ENCODE measurements around the gene ARFGAP3. TPM values are rescaled to one million over a fixed set of nuclear protein-coding genes. Genes with fewer than 3 reads are reported as not detected.

The ARFGAP3 gene
- polyA plus RNA-seq, 1 experiment, result 79.5 TPM

DNA sequence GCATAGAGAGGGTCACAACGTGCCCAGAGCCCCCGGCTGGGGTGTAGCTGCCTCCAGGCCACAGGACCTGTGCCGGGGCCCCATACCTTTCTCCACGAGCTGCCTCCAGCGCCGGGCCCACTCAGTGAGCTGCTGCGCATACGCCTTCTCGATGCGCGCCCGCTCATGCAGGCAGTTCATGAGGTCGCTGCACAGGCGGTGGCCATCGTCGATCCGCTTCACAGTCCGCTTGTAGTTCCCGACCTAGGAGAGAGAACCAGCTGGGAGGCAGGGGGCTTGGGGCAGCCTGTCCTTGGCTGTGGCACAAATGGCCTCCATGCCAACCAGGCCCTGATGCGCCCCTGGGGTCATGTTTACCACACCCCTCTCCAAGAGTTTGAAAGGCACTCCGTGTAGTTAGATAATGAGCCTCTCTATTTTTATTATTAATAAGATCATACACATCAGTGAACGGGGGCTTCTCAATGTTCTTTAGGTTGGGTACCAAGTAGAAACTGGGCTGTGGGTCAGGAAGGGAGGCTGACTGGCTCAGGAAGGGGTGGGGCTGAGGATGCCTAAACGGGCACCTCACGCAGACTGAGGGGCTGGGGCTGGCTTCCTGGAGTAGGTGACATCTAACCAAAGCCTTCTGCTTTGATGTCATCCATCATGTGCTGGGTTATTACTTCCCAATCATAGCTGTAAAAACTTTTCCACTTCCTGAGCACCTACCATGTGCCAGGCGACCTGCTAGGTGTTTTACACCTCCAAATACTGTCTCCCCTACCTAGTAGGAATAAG lies 36.5 kb upstream of the ARFGAP3 start:
- ChIA-PET CTCF (interaction anchor here (1.1 to 2.0 kb wide), 3 partner anchors 9 to 26 kb away, joined by 4 to 6 read pairs (median 5); no protein-coding TSS in a partner anchor), POLR2A (no interaction called here)
- H3K4me3 ChIP-seq (ENCODE audit: low read depth, low read length), result no peak overlapping the region
- TF ChIP-seq, protein P1, sequence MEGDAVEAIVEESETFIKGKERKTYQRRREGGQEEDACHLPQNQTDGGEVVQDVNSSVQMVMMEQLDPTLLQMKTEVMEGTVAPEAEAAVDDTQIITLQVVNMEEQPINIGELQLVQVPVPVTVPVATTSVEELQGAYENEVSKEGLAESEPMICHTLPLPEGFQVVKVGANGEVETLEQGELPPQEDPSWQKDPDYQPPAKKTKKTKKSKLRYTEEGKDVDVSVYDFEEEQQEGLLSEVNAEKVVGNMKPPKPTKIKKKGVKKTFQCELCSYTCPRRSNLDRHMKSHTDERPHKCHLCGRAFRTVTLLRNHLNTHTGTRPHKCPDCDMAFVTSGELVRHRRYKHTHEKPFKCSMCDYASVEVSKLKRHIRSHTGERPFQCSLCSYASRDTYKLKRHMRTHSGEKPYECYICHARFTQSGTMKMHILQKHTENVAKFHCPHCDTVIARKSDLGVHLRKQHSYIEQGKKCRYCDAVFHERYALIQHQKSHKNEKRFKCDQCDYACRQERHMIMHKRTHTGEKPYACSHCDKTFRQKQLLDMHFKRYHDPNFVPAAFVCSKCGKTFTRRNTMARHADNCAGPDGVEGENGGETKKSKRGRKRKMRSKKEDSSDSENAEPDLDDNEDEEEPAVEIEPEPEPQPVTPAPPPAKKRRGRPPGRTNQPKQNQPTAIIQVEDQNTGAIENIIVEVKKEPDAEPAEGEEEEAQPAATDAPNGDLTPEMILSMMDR (IDR thresholded peaks at IDR 0.05; ENCODE audit: insufficient read depth, low read depth, low read length), result no peak
- DNase-seq (ENCODE audit: low read depth), result no peak
- H3K27me3 ChIP-seq (ENCODE audit: control insufficient read depth, insufficient read depth, low read length), result no peaks in the 10 kb centered on the region
- peaks cover 12% of the 10 kb centered on the region for H3K36me3 ChIP-seq (ENCODE audit: control insufficient read depth, insufficient read depth, low read length)

DNA sequence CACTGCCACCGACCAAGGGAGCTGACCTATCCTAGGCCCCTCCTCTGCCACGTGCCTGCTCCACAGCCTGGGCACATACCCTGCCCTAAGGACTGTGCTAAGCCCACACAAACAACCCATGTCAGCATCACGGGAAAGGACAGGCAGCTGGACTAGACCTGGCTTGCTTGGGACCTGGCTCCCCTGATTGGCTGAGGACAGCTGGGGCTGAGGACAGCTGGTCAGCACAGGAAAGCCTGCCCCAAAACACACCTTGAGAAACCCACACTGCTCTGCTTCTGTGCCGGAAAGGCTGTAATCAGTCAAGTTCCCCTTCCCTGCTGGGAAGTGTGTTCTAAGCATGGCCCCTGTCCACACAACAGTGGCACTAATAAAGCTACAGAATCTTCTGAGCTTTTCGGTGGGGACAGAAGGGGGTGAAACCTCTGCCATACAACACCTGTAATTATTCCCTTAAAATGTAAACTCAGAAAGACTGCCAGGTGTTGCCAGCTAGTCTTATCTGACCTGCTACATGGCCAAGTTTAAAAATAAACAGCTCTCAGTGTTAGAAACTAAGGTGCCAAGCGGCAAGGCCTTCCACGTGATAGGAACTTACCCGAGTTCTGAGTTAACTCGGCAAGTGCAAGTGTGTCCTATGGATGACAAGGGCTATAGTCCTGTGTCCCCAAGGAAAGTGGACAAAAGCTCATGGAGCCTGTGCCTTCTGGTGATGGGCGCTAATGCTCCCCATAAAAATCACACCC lies 35.7 kb upstream of the ARFGAP3 start:
- ChIA-PET POLR2A (no interaction called here), CTCF (interaction anchor here (1.1 to 2.0 kb wide), 3 partner anchors 10 to 26 kb away, joined by 4 to 6 read pairs (median 5); no protein-coding TSS in a partner anchor)
- H3K36me3 ChIP-seq (ENCODE audit: control insufficient read depth, insufficient read depth, low read length), result peaks cover 19% of the 10 kb centered on the region
- no peak for DNase-seq (ENCODE audit: low read depth)
- H3K4me3 ChIP-seq (ENCODE audit: low read depth, low read length), result no peak overlapping the region
- H3K27me3 ChIP-seq (ENCODE audit: control insufficient read depth, insufficient read depth, low read length), result no peaks in the 10 kb centered on the region
- TF ChIP-seq, protein P1 (IDR thresholded peaks at IDR 0.05; ENCODE audit: insufficient read depth, low read depth, low read length), result no peak

DNA sequence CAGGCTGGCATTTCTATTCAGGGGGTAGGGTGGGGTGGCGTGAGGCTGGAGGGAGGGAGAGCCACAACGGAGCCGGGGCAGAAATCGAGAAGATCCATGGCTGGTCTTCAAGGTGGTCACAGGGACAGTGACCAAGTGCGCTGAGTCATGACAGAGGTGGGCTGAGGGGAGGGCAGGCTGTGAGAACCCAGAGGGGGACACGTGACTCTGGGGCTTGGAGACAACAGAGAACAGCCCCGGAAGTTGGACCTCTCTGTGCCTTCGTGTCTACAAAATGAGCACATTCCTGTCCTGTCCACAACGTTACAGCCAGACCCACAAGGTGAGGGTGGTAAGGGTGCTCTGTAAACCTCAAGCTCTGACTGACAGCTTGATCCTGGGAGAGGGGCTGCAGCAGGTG lies 35.1 kb upstream of the ARFGAP3 start:
- H3K4me3 ChIP-seq (ENCODE audit: low read depth, low read length), result no peak overlapping the region
- CTCF ChIA-PET, result interaction anchor here (1.1 to 1.4 kb wide), 2 partner anchors 10 to 25 kb away, joined by 4 to 5 read pairs; no protein-coding TSS in a partner anchor
- peaks cover 24% of the 10 kb centered on the region for H3K36me3 ChIP-seq (ENCODE audit: control insufficient read depth, insufficient read depth, low read length)
- TF ChIP-seq, protein P1 (IDR thresholded peaks at IDR 0.05; ENCODE audit: insufficient read depth, low read depth, low read length), result no peak
- no peak for DNase-seq (ENCODE audit: low read depth)
- POLR2A ChIA-PET, result no interaction called here
- H3K27me3 ChIP-seq (ENCODE audit: control insufficient read depth, insufficient read depth, low read length), result no peaks in the 10 kb centered on the region

DNA sequence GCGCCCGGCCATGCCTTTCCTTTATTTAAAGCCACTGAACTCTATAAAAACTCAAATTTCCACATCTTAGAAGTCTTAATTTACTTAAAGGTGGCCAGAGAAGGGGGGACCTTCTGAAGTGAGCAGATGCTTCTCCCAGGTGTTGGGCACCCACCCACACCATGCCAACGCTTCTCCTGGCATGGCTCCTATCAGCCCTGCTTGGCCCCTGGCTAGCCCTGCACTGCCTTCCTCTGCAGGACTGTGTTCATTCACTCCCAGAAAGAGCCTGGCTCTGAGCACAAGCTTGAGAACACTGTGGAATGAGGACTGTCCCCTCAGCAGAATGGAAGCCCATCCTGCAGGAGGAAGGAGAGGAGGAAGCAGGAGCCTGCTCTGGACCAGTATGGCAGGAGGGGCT lies 34.6 kb upstream of the ARFGAP3 start:
- TF ChIP-seq, protein P1 (IDR thresholded peaks at IDR 0.05; ENCODE audit: insufficient read depth, low read depth, low read length), result no peak
- Histone ChIP-seq H3K27me3 (ENCODE audit: control insufficient read depth, insufficient read depth, low read length) (no peaks in the 10 kb centered on the region), H3K4me3 (ENCODE audit: low read depth, low read length) (no peak overlapping the region), H3K36me3 (ENCODE audit: control insufficient read depth, insufficient read depth, low read length) (peaks cover 25% of the 10 kb centered on the region)
- POLR2A ChIA-PET, result no interaction called here
- CTCF ChIA-PET, result interaction anchor here (1.4 kb wide), 1 partner anchor 24 kb away, joined by 5 read pairs; no protein-coding TSS in a partner anchor
- no peak for DNase-seq (ENCODE audit: low read depth)

DNA sequence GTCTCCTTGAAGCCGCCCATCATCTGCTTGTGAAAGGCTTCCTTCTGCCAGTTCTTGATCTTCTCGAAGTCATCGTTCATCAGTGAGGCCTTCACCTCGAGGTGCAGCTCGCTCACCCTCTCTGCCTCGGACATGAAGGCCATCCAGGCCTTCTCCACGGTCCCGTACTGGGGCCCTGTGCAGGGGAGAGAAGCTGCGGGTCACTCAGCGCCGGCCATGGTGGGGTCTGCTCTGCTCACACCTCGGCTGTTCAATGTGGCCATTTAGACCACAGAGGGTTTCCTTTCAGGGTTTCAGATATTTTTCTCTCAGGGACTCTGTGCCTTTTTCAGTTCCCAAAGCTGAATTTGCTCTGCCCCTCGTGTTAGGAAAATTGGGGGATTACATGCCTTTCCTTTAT lies 33.9 kb upstream of the ARFGAP3 start:
- CTCF ChIA-PET, result interaction anchor here (0.8 kb wide), 1 partner anchor 17 kb away, joined by 3 read pairs; no protein-coding TSS in a partner anchor
- no peak for DNase-seq (ENCODE audit: low read depth)
- POLR2A ChIA-PET, result no interaction called here
- no peaks in the 10 kb centered on the region for H3K27me3 ChIP-seq (ENCODE audit: control insufficient read depth, insufficient read depth, low read length)
- no peak overlapping the region for H3K4me3 ChIP-seq (ENCODE audit: low read depth, low read length)
- TF ChIP-seq, protein P1 (IDR thresholded peaks at IDR 0.05; ENCODE audit: insufficient read depth, low read depth, low read length), result no peak
- H3K36me3 ChIP-seq (ENCODE audit: control insufficient read depth, insufficient read depth, low read length), result peaks cover 26% of the 10 kb centered on the region

All from BJ (cell line).